DMS 273 treated with DMSO at 0.1 percent for 48 hours (cell line): ENCODE measurements around the gene CAVIN1.
"Not testable (repeated sequence)": the region's sequence is repeated elsewhere in the genome, so short reads cannot be mapped to it uniquely, and the experiment has no call there.

Experiments
- DNase-seq: peaks from one replicate; lab custom pipeline; 2025; lab: John Stamatoyannopoulos, UW

Gene CAVIN1

GRCh38 chr17:42431758-42432161 lies 8.7 kb upstream of the CAVIN1 start:
- DNase-seq: no peak

GRCh38 chr17:42429726-42430447 lies 6.8 kb upstream of the CAVIN1 start:
- DNase-seq: no peak

- peak; percentile 42 for DNase-seq
Observed at GRCh38 chr17:42428141-42428944, 5.3 kb upstream of the CAVIN1 start.

- no peak for DNase-seq
Observed at GRCh38 chr17:42424991-42425610, 2.0 kb upstream of the CAVIN1 start.

- DNase-seq: no peak
Observed at GRCh38 chr17:42423766-42424165, 710 bp upstream of the CAVIN1 start.

GRCh38 chr17:42422412-42422957 lies 571 bp downstream of the CAVIN1 start:
- no peak for DNase-seq

- no peak for DNase-seq
Observed at GRCh38 chr17:42421507-42422338, 1.3 kb downstream of the CAVIN1 start.

GRCh38 chr17:42421136-42421506 lies 1.9 kb downstream of the CAVIN1 start:
- DNase-seq: no peak

- not testable (repeated sequence) for DNase-seq
Observed at GRCh38 chr17:42417981-42418380, 5.1 kb downstream of the CAVIN1 start.

GRCh38 chr17:42414704-42415409 lies 8.2 kb downstream of the CAVIN1 start:
- no peak for DNase-seq

GRCh38 chr17:42413464-42414040 lies 9.5 kb downstream of the CAVIN1 start:
- DNase-seq: no peak

GRCh38 chr17:42411905-42412679 lies 11.0 kb downstream of the CAVIN1 start:
- DNase-seq: no peak

GRCh38 chr17:42411361-42411760 lies 11.7 kb downstream of the CAVIN1 start:
- no peak for DNase-seq

- DNase-seq: no peak
Observed at GRCh38 chr17:42410319-42410685, 12.8 kb downstream of the CAVIN1 start.

GRCh38 chr17:42409523-42410318 lies 13.3 kb downstream of the CAVIN1 start:
- no peak for DNase-seq

- DNase-seq: no peak
Observed at GRCh38 chr17:42408061-42408460, 15.0 kb downstream of the CAVIN1 start.

GRCh38 chr17:42407289-42407836 lies 15.7 kb downstream of the CAVIN1 start:
- DNase-seq: peak; percentile 72

- no peak for DNase-seq
Observed at GRCh38 chr17:42406615-42407288, 16.3 kb downstream of the CAVIN1 start.
